PC-3 (cell line): Measurements from ENCODE around the gene MFAP2.

ENCODE experiments used
- EZH2 ChIP-seq: fragments of 300-600 bp; sonication (generic); IDR thresholded peaks from one replicate; pipeline ENCODE4 v1.6.1; 2017; ENCODE audit warnings: antibody characterized with exemption, mild to moderate bottlenecking, low read length; ENCODE audit not compliant: unreplicated experiment
- EZH2phosphoT487 ChIP-seq: fragments of 300-600 bp; sonication (generic); IDR thresholded peaks from 2 replicates; pipeline ENCODE4 v1.6.1; 2018; ENCODE audit warnings: mild to moderate bottlenecking, antibody characterized with exemption, low read length, borderline replicate concordance
- TF ChIP-seq, protein P1 (sequence below): fragments of 300-600 bp; sonication (generic); conservative IDR thresholded peaks from 2 replicates; pipeline ENCODE4 v1.5.1; 2017; ENCODE audit warnings: antibody characterized with exemption, low read depth, mild to moderate bottlenecking, low read length

DNA sequence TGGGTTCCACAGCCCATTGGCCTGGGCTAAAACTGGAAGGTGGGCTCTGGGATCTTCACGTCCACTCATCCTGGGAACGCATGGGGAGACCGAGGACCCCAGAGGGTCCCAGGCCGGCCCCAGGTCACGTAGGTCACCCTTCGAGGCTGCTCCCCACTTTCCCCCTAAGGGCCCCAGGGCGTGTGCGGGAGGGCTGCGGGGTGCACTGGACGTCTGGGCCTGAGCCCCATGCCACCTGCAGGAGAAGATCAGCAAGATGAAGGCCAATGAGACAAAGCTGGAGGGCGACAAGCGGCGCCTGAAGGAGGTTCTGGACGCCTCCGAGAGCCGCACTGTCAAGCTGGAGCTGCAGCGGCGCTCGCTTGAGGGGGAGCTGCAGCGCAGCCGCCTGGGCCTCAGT lies 12.5 kb downstream of the MFAP2 start:
- TF ChIP-seq, protein P1, sequence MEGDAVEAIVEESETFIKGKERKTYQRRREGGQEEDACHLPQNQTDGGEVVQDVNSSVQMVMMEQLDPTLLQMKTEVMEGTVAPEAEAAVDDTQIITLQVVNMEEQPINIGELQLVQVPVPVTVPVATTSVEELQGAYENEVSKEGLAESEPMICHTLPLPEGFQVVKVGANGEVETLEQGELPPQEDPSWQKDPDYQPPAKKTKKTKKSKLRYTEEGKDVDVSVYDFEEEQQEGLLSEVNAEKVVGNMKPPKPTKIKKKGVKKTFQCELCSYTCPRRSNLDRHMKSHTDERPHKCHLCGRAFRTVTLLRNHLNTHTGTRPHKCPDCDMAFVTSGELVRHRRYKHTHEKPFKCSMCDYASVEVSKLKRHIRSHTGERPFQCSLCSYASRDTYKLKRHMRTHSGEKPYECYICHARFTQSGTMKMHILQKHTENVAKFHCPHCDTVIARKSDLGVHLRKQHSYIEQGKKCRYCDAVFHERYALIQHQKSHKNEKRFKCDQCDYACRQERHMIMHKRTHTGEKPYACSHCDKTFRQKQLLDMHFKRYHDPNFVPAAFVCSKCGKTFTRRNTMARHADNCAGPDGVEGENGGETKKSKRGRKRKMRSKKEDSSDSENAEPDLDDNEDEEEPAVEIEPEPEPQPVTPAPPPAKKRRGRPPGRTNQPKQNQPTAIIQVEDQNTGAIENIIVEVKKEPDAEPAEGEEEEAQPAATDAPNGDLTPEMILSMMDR = no peak
- TF ChIP-seq EZH2 (no peak), EZH2phosphoT487 (no peak)
